C4-2B (cell line): ENCODE results near the gene ARRDC1.
"Not testable (repeated sequence)": the region's sequence is repeated elsewhere in the genome, so short reads cannot be mapped to it uniquely, and the experiment has no call there.

Experiments
- H3K27ac ChIP-seq: fragments of 450-650 bp; 2 replicates; pipeline ENCODE4 v1.5.1; 2017
- CTCF ChIP-seq: fragments of 450-650 bp; conservative IDR thresholded peaks from 2 replicates; pipeline ENCODE4 v1.5.1; 2017; ENCODE audit warnings: mild to moderate bottlenecking
- ZFX ChIP-seq: fragments of 450-650 bp; IDR thresholded peaks from 2 replicates; pipeline ENCODE4 v1.6.1; 2017

The ARRDC1 gene

GRCh38 chr9:137605121-137606004, at the start of gene ARRDC1:
ARRDC1 (plus strand) TSS chr9:137605686; CDS start chr9:137605718, 32 bp downstream.
- H3K27ac ChIP-seq, result peak within 1 kb of the TSS; percentile 94
- TF ChIP-seq ZFX (peak; percentile 90; the same call in 1 of the 2 replicates), CTCF (no peak)

GRCh38 chr9:137556069-137556838, 49.2 kb upstream of the ARRDC1 start:
- peak overlapping the region; percentile 39 for H3K27ac ChIP-seq
- TF ChIP-seq CTCF (no peak), ZFX (no peak)

GRCh38 chr9:137558127-137558526, 47.4 kb upstream of the ARRDC1 start:
- TF ChIP-seq CTCF, result no peak
- no peak for TF ChIP-seq ZFX
- no peak overlapping the region for H3K27ac ChIP-seq

- TF ChIP-seq CTCF (no peak), ZFX (no peak)
- H3K27ac ChIP-seq, result no peak overlapping the region
Measured at GRCh38 chr9:137564134-137564533, 41.4 kb upstream of the ARRDC1 start.

GRCh38 chr9:137564817-137565411, 40.6 kb upstream of the ARRDC1 start:
- TF ChIP-seq ZFX (no peak), CTCF (no peak)
- no peak overlapping the region for H3K27ac ChIP-seq

GRCh38 chr9:137568445-137568844, 37.0 kb upstream of the ARRDC1 start:
- H3K27ac ChIP-seq, result not testable (repeated sequence)

GRCh38 chr9:137569609-137570203, 35.8 kb upstream of the ARRDC1 start:
- no peak overlapping the region for H3K27ac ChIP-seq
- TF ChIP-seq CTCF (no peak), ZFX (no peak)
